ENCODE measurements around the gene PRDM8. TPM values are rescaled to one million over a fixed set of nuclear protein-coding genes. Genes with fewer than 3 reads are reported as not detected.

PRDM8 gene
- total RNA-seq, 1 donor from 2014 or later: 26.1 TPM

Other genes with a start within 250 kb of the PRDM8 start
- 9.6 TPM for gene ANTXR2, start 124.3 kb upstream of the PRDM8 start, total RNA-seq
- gene FGF5, start 69.2 kb downstream of the PRDM8 start, total RNA-seq: 1.2 TPM
- gene CFAP299, start 138.2 kb downstream of the PRDM8 start, total RNA-seq: 0.74 TPM

Data from temporal lobe (tissue), 1 donor.